ENCODE results near the gene TBC1D17. TPM values are rescaled to one million over a fixed set of nuclear protein-coding genes. Genes with fewer than 3 reads are reported as not detected.

TBC1D17 gene
- polyA plus RNA-seq, 1 donor (not counting 4 experiments of a cell fraction or from before 2014, with no cell fraction given) = 9.4 TPM

- DNase-seq (ENCODE audit: low read depth, low spot score) (no peak), FAIRE-seq (no peak)
- no peaks in the 10 kb centered on the region for H3K4me1 ChIP-seq (ENCODE audit: control insufficient read depth, extremely low read depth, insufficient read depth, low read length)
- no peaks in the 10 kb centered on the region for H3K9me1 ChIP-seq (ENCODE audit: control insufficient read depth, extremely low read depth, insufficient read depth, low read length)
- dilution Hi-C loops (cut with MboI; ENCODE audit: extremely low pct_ligation_motif_present, low sequenced_read_pairs) = no loop called here
- TF ChIP-seq CTCF (optimal IDR thresholded peaks at IDR 0.05 in 1 of 3, IDR thresholded peaks at IDR 0.05 in 1 of 3, conservative IDR thresholded peaks at IDR 0.05 in 1 of 3; ENCODE audit: extremely low read depth in 1 of 3, insufficient read depth in 2 of 3, low read length in 3 of 3) (no peak), EZH2 (IDR thresholded peaks at IDR 0.05; ENCODE audit: low read length) (no peak)
- no peak overlapping the region for H3K4me3 ChIP-seq (ENCODE audit: control insufficient read depth in 2 of 3, extremely low read depth in 1 of 3, insufficient read depth in 2 of 3, low read depth in 1 of 3, low read length in 3 of 3)
- H3K27me3 ChIP-seq (ENCODE audit: control insufficient read depth, extremely low read depth, insufficient read depth, low read length) = no peaks in the 10 kb centered on the region
- peaks cover 22 to 32% of the 10 kb centered on the region in 2 experiments for H3K36me3 ChIP-seq (ENCODE audit: control insufficient read depth in 2 of 2, extremely low read depth in 1 of 2, insufficient read depth in 2 of 2, low read length in 2 of 2)
- H3K9me3 ChIP-seq (ENCODE audit: control insufficient read depth, low read depth, low read length) = no peaks in the 10 kb centered on the region
- H3K9ac ChIP-seq (ENCODE audit: control insufficient read depth, extremely low read depth, insufficient read depth, low read length) = no peak overlapping the region
- H3K79me2 ChIP-seq (ENCODE audit: control insufficient read depth, insufficient read depth, low read length) = peaks cover 32% of the 10 kb centered on the region
- H2AFZ ChIP-seq (ENCODE audit: control insufficient read depth, low read length) = no peak overlapping the region
- H3K4me2 ChIP-seq (ENCODE audit: control insufficient read depth, extremely low read depth, insufficient read depth, low read depth, low read length) = no peak overlapping the region
- H4K20me1 ChIP-seq (ENCODE audit: control insufficient read depth, extremely low read depth, insufficient read depth, low read length) = peaks cover 14% of the 10 kb centered on the region
- no peak overlapping the region for H3K27ac ChIP-seq (ENCODE audit: control insufficient read depth, insufficient read depth, low read length)
These were observed 36.2 kb downstream of the TBC1D17 start for GRCh38 chr19:49913720-49914119.

GRCh38 chr19:49915271-49915670, 37.8 kb downstream of the TBC1D17 start:
- TF ChIP-seq CTCF (optimal IDR thresholded peaks at IDR 0.05 in 1 of 3, IDR thresholded peaks at IDR 0.05 in 1 of 3, conservative IDR thresholded peaks at IDR 0.05 in 1 of 3; ENCODE audit: extremely low read depth in 1 of 3, insufficient read depth in 2 of 3, low read length in 3 of 3) (peak in 2 of 3 experiments; percentile 20 to 23), EZH2 (IDR thresholded peaks at IDR 0.05; ENCODE audit: low read length) (no peak)
- dilution Hi-C loops (cut with MboI; ENCODE audit: extremely low pct_ligation_motif_present, low sequenced_read_pairs) = no loop called here
- peaks cover 44% of the 10 kb centered on the region for H3K79me2 ChIP-seq (ENCODE audit: control insufficient read depth, insufficient read depth, low read length)
- no peaks in the 10 kb centered on the region for H3K9me3 ChIP-seq (ENCODE audit: control insufficient read depth, low read depth, low read length)
- DNase-seq (ENCODE audit: low read depth, low spot score) (no peak), FAIRE-seq (no peak)
- H3K4me1 ChIP-seq (ENCODE audit: control insufficient read depth, extremely low read depth, insufficient read depth, low read length) = no peaks in the 10 kb centered on the region
- peaks cover 17 to 31% of the 10 kb centered on the region in 2 experiments for H3K36me3 ChIP-seq (ENCODE audit: control insufficient read depth in 2 of 2, extremely low read depth in 1 of 2, insufficient read depth in 2 of 2, low read length in 2 of 2)
- H2AFZ ChIP-seq (ENCODE audit: control insufficient read depth, low read length) = no peak overlapping the region
- H3K27ac ChIP-seq (ENCODE audit: control insufficient read depth, insufficient read depth, low read length) = no peak overlapping the region
- no peak overlapping the region for H3K9ac ChIP-seq (ENCODE audit: control insufficient read depth, extremely low read depth, insufficient read depth, low read length)
- H3K9me1 ChIP-seq (ENCODE audit: control insufficient read depth, extremely low read depth, insufficient read depth, low read length) = no peaks in the 10 kb centered on the region
- H3K27me3 ChIP-seq (ENCODE audit: control insufficient read depth, extremely low read depth, insufficient read depth, low read length) = no peaks in the 10 kb centered on the region
- H3K4me2 ChIP-seq (ENCODE audit: control insufficient read depth, extremely low read depth, insufficient read depth, low read depth, low read length) = no peak overlapping the region
- H4K20me1 ChIP-seq (ENCODE audit: control insufficient read depth, extremely low read depth, insufficient read depth, low read length) = peaks cover 8% of the 10 kb centered on the region
- no peak overlapping the region for H3K4me3 ChIP-seq (ENCODE audit: control insufficient read depth in 2 of 3, extremely low read depth in 1 of 3, insufficient read depth in 2 of 3, low read depth in 1 of 3, low read length in 3 of 3)
